Skeletal muscle tissue (tissue), 4 donors: ENCODE data around the gene BNIP3. TPM values are rescaled to one million over a fixed set of nuclear protein-coding genes. Genes with fewer than 3 reads are reported as not detected.

ENCODE experiments used
- H3K27ac ChIP-seq: one replicate; pipeline ENCODE4 v1.7.0; 2013; ENCODE audit warnings: mild to moderate bottlenecking, low read depth, low read length, inconsistent platforms
- H3K27me3 ChIP-seq, 3 donors: one replicate each; pipeline ENCODE4 v1.7.0; 2013; ENCODE audit warnings: low read length in 3 of 3; ENCODE audit not compliant: control insufficient read depth in 3 of 3, insufficient read depth in 3 of 3
- H3K36me3 ChIP-seq, 3 donors: one replicate each; pipeline ENCODE4 v1.7.0; 2013; ENCODE audit warnings: low read length in 3 of 3; ENCODE audit not compliant: control insufficient read depth in 3 of 3, insufficient read depth in 3 of 3
- H3K4me1 ChIP-seq, 3 donors: one replicate each; pipeline ENCODE4 v1.7.0; 2013; ENCODE audit warnings: low read length in 3 of 3, mild to moderate bottlenecking in 3 of 3; ENCODE audit not compliant: control insufficient read depth in 3 of 3, insufficient read depth in 3 of 3
- H3K4me3 ChIP-seq, 3 donors: one replicate each; pipeline ENCODE4 v1.7.0; 2013; ENCODE audit warnings: low read length in 3 of 3
- H3K9ac ChIP-seq, 3 donors: one replicate each; pipeline ENCODE4 v1.7.0; 2013; ENCODE audit warnings: low read length in 3 of 3, mild to moderate bottlenecking in 3 of 3, moderate library complexity in 2 of 3, low read depth in 1 of 3
- H3K9me3 ChIP-seq, 3 donors: one replicate each; pipeline ENCODE4 v1.7.0; 2013; ENCODE audit warnings: low read length in 3 of 3; ENCODE audit not compliant: control insufficient read depth in 3 of 3
- total RNA-seq: library from RNA; depleted of rRNA; stranded (reverse); fragments of >200 nt; gene quantifications from one replicate; pipeline ENCODE4 v1.2.3, GENCODE V29; 2014
- donor health status: Osteomylitis.

BNIP3 gene
- total RNA-seq, result 20.9 TPM

DNA sequence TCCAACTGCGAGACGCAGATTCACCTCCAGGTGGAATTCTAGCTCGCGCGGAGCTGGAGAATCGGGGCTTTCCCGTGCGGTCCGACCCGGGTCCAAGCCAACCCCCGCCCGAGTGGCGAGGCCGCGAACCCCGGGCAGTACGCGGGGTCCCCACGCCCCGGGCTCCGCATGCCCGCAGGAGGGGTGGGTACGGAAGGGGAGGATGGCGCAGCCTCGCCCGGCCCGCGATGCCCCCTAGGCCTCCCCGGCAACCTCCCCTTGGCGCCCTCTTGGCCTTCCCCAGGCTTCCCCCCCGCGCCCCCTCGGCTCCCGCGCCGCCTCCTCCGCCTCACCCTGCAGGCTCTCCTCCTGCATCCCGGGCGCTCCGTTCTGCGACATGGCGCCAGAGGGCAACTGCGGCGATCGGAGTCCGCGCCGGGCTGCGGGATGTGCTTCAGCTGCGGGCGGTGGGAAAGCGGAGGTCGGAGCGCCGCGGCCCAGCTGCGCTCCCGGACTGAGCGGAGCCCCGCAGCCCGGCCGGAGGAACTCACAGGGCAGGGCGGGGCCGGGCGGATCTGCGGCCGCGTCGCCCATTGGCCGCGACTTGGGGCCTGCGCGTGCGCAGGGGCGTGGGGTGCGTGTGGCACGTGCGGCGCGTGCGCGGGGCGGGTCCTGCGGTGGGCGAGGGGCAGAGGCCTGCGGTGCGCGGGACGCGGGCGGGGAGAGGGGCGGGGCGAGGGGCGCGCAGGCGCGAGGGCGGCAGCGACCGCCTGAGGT, at the start of gene BNIP3:
TSS of gene BNIP3 (minus strand) at position 495 of the 756 bp plus-strand sequence. CDS start at position 378, 117 bp downstream.
- Histone ChIP-seq H3K9ac (peak within 1 kb of the TSS; percentile 86 to 90 (median 89)), H3K27me3 (no peaks in the 10 kb centered on the region), H3K27ac (peak within 1 kb of the TSS; percentile 71), H3K4me1 (peaks cover 19 to 34% (median 22%) of the 10 kb centered on the region in 3 donors), H3K9me3 (no peaks in the 10 kb centered on the region), H3K36me3 (no peaks in the 10 kb centered on the region), H3K4me3 (peak within 1 kb of the TSS; percentile 81 to 93 (median 91))

DNA sequence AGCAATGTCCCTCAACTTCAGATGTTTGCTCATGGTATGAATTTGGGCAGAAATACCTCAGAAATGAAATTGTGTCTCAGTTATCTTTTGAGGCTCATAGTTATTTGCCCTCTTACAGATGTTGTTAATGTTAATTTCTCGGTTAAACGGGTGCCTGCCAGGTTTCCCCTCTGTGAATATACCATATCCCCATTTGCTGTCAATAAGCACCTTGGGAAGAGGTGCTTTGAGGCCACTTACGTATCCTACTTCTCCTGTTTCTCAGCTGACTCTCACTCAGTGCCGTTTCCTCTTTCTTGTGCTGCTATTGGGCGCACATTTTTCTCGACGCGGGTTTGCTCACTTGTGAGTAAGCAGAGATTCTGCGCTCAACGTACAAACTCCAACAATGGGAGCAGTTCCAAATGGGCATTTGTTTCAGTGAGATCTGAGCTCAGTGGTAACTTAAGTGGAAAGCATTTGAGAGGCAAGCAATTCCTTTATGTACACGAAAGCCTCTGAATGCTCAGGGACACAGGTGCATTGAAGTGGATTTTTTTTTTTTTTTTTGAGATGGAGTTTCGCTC, 49.3 kb upstream of the BNIP3 start:
- H3K9ac ChIP-seq, result no peak overlapping the region
- H3K9me3 ChIP-seq, result no peaks in the 10 kb centered on the region
- no peak overlapping the region for H3K27ac ChIP-seq
- H3K4me3 ChIP-seq, result no peak overlapping the region
- no peaks in the 10 kb centered on the region for H3K36me3 ChIP-seq
- peaks cover 33 to 51% (median 45%) of the 10 kb centered on the region in 3 donors for H3K27me3 ChIP-seq
- peaks cover 2 to 10% (median 2%) of the 10 kb centered on the region in 3 donors for H3K4me1 ChIP-seq

DNA sequence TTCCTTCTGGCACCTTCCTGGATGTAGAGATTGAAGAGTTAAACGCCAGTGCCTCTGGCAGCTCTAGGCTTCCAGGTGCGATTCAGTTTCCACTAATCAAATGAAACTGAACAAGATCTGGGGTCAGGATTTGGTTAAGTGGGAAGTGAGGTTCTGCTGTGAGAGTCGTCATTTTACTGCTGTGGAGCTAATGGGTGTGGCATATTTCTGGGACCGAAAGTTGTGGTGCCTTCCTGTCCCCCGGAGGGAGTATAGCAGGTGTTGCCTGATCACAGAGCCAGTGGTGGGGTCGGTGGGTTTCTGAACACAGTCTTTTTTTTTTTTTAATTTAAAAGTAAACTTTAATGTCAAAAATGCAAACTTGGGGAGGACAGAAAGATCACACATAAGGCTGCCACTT, 47.0 kb upstream of the BNIP3 start:
- Histone ChIP-seq H3K4me1 (peaks cover under 1 to 2% (median 1%) of the 10 kb centered on the region in 3 donors), H3K27me3 (peaks cover 19 to 40% (median 38%) of the 10 kb centered on the region in 3 donors), H3K9ac (no peak overlapping the region), H3K4me3 (no peak overlapping the region), H3K27ac (no peak overlapping the region), H3K36me3 (no peaks in the 10 kb centered on the region), H3K9me3 (no peaks in the 10 kb centered on the region)

GRCh38 chr10:132027423-132027983, 45.8 kb upstream of the BNIP3 start:
- Histone ChIP-seq H3K27me3 (peaks cover 19 to 34% (median 33%) of the 10 kb centered on the region in 3 donors), H3K36me3 (no peaks in the 10 kb centered on the region)

GRCh38 chr10:132023092-132023811, 41.5 kb upstream of the BNIP3 start:
- peaks cover 7 to 10% (median 9%) of the 10 kb centered on the region in 3 donors for H3K4me1 ChIP-seq
- no peaks in the 10 kb centered on the region for H3K36me3 ChIP-seq
- H3K4me3 ChIP-seq, result peak overlapping the region; percentile 72 to 74 (median 72)
- peak overlapping the region; percentile 20 to 62 (median 48) for H3K9ac ChIP-seq
- no peaks in the 10 kb centered on the region for H3K9me3 ChIP-seq
- H3K27me3 ChIP-seq, result peaks cover 5 to 17% (median 9%) of the 10 kb centered on the region in 3 donors
- no peak overlapping the region for H3K27ac ChIP-seq

More at GRCh38 chr10:132027423-132027983, 45.8 kb upstream of the BNIP3 start:
- H3K9me3 ChIP-seq, result no peaks in the 10 kb centered on the region
- H3K27ac ChIP-seq, result no peak overlapping the region
- H3K4me3 ChIP-seq, result no peak overlapping the region
- H3K4me1 ChIP-seq, result peaks cover 7 to 10% (median 9%) of the 10 kb centered on the region in 3 donors
- H3K9ac ChIP-seq, result no peak overlapping the region

DNA sequence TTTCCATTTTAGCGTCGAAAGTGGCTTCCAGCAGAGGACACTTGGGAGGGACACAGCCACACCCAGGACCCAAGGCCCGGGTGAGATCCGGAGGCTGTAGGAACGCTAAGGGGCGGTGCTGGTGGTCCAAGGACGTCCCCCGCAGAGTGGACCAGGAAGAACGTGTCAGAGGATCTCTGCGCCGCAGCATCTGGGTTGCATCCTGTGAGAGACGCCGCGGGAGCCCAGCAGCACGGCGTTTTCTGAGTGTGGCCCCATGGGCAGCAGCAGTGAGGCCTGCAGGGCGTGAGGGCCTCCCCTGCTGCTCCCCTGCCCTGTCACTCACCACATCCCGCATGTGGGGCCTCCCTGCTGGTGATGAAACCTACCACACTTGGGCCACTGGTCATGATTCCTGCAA, 40.5 kb upstream of the BNIP3 start:
- no peak overlapping the region for H3K9ac ChIP-seq
- peaks cover 4 to 11% (median 5%) of the 10 kb centered on the region in 3 donors for H3K27me3 ChIP-seq
- H3K4me3 ChIP-seq, result no peak overlapping the region
- H3K27ac ChIP-seq, result no peak overlapping the region
- H3K36me3 ChIP-seq, result no peaks in the 10 kb centered on the region
- H3K4me1 ChIP-seq, result peaks cover 7 to 10% (median 9%) of the 10 kb centered on the region in 3 donors
- no peaks in the 10 kb centered on the region for H3K9me3 ChIP-seq

DNA sequence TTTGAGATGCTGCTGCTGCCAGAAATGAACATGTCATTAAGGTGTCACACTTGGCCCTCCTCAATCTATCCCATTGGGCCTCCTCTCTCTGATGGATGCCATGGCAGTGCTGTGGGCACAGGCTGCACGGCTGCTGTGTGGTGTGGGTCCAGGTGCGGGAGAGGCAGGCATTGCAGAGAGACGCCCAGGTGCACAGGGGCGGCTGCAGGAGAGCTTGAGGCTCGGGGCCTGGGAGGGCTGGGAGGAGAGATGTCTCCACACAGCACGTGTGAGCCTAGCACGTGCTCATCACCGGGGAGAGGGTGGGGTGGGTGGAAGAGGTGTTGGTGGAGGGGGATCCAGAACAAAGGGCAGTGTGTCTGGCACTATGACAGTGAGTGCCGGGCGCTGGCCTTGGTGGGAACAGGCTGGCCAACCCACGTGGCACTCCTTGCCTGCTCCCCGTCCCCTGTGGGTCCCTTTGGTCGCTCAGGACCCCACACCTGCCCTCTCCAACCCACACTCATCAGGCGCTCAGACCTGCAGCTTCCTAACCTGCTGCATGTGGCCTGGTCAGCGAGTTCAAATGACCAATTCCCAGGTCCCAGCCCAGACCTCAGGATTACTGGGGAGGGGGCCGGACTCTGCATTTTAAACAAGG, 39.9 kb upstream of the BNIP3 start:
- Histone ChIP-seq H3K27me3 (peaks cover 4 to 10% (median 5%) of the 10 kb centered on the region in 3 donors), H3K27ac (no peak overlapping the region), H3K9me3 (no peaks in the 10 kb centered on the region), H3K36me3 (no peaks in the 10 kb centered on the region), H3K9ac (no peak overlapping the region), H3K4me3 (no peak overlapping the region), H3K4me1 (peaks cover 7 to 10% (median 9%) of the 10 kb centered on the region in 3 donors)

- Histone ChIP-seq H3K27ac (no peak overlapping the region), H3K9ac (no peak overlapping the region), H3K36me3 (no peaks in the 10 kb centered on the region), H3K4me1 (peaks cover 7 to 10% (median 9%) of the 10 kb centered on the region in 3 donors), H3K4me3 (no peak overlapping the region), H3K27me3 (peaks cover 4 to 7% (median 5%) of the 10 kb centered on the region in 3 donors), H3K9me3 (no peaks in the 10 kb centered on the region)
Observed at GRCh38 chr10:132021046-132021445, 39.3 kb upstream of the BNIP3 start.

GRCh38 chr10:132020456-132020855, 38.7 kb upstream of the BNIP3 start:
- H3K9me3 ChIP-seq, result no peaks in the 10 kb centered on the region
- H3K27ac ChIP-seq, result no peak overlapping the region
- H3K27me3 ChIP-seq, result peaks cover 0 to 6% (median 4%) of the 10 kb centered on the region in 3 donors
- no peak overlapping the region for H3K9ac ChIP-seq
- no peaks in the 10 kb centered on the region for H3K36me3 ChIP-seq
- H3K4me1 ChIP-seq, result peaks cover 7 to 10% (median 9%) of the 10 kb centered on the region in 3 donors
- H3K4me3 ChIP-seq, result no peak overlapping the region
